ENCODE data around the gene GNA12.

GNA12 gene

DNA sequence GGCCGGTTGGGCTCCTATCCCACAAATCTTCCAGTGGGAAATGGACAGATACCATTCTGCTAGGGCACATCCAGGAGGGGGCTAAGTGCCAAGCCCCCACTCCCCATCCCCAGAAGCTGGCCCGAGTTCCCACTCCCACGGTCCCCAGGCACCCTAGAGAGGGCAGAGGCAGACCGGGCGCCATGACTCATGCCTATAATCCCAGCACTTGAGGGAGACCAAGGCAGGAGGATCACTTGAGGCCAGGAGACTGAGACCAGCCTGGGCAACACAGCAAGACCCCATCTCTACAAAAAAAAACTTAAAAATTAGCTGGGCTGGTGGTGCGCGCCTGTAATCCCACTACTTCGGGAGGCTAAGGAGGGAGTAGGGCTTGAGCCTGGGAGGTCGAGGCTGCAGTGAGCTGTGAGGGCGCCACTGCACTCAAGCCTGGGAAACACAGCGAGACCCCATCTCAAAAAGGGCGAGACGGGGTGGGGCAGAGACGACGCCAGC is 870 bp downstream of the GNA12 start:
- DNase-seq, result no peak
- in situ Hi-C loops (cut with HindIII; ENCODE audit: low pct_ligation_motif_present, low pct_unique_long_range_greater_than_20kb, low sequenced_read_pairs), result no loop called here

DNA sequence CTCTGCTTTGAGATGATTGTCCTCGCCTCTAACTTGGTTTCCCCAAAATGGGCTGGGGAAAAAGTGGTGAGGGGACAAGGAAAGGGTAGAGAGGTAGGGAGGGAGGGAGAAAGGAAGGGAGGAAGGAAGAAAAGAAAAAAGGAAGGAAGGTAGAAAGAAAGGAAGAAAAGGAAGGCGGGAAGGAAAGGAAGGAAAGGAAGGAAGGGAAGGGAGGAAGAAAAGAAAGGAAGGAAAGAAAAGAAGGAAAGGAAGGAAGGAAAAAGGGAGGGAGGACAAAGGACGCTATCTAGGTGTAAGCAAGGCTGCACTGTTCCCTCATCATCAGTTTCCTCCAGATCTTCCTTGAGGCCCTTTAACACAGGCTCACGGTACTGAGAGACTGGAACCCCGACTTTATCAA is 2.2 kb downstream of the GNA12 start:
- in situ Hi-C loops (cut with HindIII; ENCODE audit: low pct_ligation_motif_present, low pct_unique_long_range_greater_than_20kb, low sequenced_read_pairs), result no loop called here
- no peak for DNase-seq

GRCh38 chr7:2840458-2840857 is 3.6 kb downstream of the GNA12 start:
- in situ Hi-C loops (cut with HindIII; ENCODE audit: low pct_ligation_motif_present, low pct_unique_long_range_greater_than_20kb, low sequenced_read_pairs), result no loop called here
- no peak for DNase-seq

- DNase-seq, result no peak
- in situ Hi-C loops (cut with HindIII; ENCODE audit: low pct_ligation_motif_present, low pct_unique_long_range_greater_than_20kb, low sequenced_read_pairs), result no loop called here
These were observed 5.1 kb downstream of the GNA12 start for GRCh38 chr7:2838873-2839578.

DNA sequence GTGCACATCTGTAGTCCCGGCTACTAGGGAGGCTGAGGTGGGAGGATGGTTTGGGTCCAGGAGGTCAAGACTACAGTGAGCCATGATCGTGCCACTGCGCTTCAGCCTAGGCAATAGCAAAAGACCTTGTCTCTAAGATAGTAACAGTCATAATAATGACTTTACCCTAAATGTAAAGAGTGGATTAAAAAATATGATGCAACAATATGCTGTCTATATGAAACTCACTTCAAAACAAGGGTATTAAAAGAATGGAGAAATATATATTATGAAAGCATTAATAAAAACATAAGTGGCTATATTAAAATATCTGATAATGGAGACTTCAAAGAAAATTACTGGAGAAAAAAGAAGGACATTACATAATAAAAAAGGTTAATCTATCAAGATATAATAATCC is 5.7 kb downstream of the GNA12 start:
- no peak for DNase-seq
- in situ Hi-C loops (cut with HindIII; ENCODE audit: low pct_ligation_motif_present, low pct_unique_long_range_greater_than_20kb, low sequenced_read_pairs), result no loop called here

GRCh38 chr7:2837496-2837895 is 6.6 kb downstream of the GNA12 start:
- DNase-seq, result no peak
- in situ Hi-C loops (cut with HindIII; ENCODE audit: low pct_ligation_motif_present, low pct_unique_long_range_greater_than_20kb, low sequenced_read_pairs), result no loop called here

- DNase-seq, result no peak
- in situ Hi-C loops (cut with HindIII; ENCODE audit: low pct_ligation_motif_present, low pct_unique_long_range_greater_than_20kb, low sequenced_read_pairs), result no loop called here
These were observed 9.2 kb downstream of the GNA12 start for GRCh38 chr7:2834748-2835441.

DNA sequence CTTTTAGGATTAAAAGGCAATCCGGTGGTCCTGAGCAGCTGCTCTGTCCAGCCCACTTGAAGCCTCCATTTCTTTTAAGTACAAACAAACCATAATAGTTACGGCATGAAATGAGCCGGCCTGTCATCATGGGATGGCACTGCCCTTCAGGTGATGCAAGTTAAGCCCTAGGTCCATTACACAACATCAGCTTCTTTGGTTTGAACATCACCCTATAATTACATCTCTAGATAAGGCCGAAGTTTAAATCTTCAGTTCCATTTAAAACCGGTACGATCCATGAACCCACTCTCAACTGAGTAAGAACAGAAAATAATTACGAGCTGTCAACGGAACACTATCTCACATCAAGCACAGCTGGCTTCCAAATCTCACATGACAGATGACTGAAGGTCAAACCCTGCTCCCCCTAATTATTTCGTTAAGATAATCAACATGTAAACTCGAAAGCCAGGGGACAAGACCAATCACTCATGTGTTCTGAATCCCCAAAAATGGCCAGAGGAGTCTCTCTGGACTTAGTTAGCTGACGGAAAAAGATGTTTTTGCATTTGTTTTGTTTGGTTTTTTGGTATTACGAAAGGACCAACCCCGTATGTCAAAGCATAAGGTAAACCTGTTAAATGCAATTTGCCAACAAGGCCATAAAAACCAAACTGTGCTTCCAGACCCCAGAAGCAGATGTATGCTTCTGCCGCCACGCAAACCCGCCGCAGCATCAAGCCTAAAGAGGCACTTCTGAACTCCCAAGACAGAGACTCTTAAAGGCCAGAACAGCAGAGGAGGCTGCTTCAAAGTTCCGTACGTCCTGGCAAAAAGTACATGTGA is 10.8 kb downstream of the GNA12 start:
- in situ Hi-C loops (cut with HindIII; ENCODE audit: low pct_ligation_motif_present, low pct_unique_long_range_greater_than_20kb, low sequenced_read_pairs), result no loop called here
- DNase-seq, result no peak

GRCh38 chr7:2832461-2832860 is 11.6 kb downstream of the GNA12 start:
- in situ Hi-C loops (cut with HindIII; ENCODE audit: low pct_ligation_motif_present, low pct_unique_long_range_greater_than_20kb, low sequenced_read_pairs), result no loop called here
- no peak for DNase-seq

DNA sequence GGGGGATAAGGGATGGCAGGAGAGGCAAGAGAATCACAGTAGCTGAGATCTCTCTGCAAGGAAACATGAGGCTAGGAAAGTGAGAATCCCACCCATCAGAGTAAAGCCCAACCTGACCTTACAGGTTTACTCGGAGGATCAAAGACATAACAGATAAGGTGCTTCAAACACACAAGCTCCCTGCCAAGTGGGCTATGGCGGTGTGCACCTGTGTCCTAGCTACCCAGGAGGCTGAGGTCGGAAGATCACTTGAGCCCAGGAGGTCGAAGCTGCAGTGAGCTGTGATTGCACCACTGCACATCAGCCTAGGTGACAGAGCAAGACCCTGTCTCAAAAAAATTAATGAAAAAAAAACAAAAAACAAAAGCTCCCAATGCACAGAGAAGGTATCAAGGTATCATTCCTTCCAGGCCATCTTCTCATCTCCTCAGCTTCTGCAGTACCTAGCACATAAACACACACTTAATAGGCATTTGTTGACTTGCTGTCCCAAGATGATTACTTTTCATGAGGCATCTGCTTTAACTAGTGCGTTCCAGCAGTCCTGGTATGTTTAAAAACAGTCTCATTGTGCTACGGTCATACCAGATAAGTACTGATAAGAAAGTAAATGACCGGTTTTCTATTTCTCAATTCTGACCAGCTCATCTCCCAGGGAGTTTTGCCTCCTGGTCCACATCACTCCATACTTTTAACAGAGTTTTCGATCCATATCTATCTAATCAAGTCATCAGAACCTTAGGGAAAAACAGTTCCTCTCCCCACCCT is 13.3 kb downstream of the GNA12 start:
- DNase-seq, result no peak
- in situ Hi-C loops (cut with HindIII; ENCODE audit: low pct_ligation_motif_present, low pct_unique_long_range_greater_than_20kb, low sequenced_read_pairs), result no loop called here

DNA sequence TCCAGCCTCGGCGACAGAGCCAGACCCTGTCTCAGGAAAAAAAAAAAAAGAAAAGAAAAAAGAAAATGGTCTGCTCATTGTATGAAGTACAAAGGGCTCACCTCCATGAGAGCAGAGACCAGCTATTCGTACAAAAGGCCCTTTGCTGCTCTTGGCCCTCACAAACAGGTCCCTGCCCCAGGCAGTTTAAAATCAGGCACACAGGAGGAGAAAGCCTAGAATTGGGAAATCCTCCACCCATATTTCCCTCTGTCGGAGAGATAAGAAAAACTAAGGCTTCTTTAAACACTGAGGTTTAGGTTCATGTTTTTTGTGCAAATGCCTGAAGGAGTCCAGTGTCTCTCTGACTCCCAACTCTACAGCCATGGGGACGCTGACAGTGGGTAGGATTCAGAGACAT is 15.1 kb downstream of the GNA12 start:
- DNase-seq, result no peak
- in situ Hi-C loops (cut with HindIII; ENCODE audit: low pct_ligation_motif_present, low pct_unique_long_range_greater_than_20kb, low sequenced_read_pairs), result no loop called here

- in situ Hi-C loops (cut with HindIII; ENCODE audit: low pct_ligation_motif_present, low pct_unique_long_range_greater_than_20kb, low sequenced_read_pairs), result no loop called here
These were observed 17.3 kb downstream of the GNA12 start for GRCh38 chr7:2826771-2827170.

GRCh38 chr7:2825559-2826227 is 18.4 kb downstream of the GNA12 start:
- in situ Hi-C loops (cut with HindIII; ENCODE audit: low pct_ligation_motif_present, low pct_unique_long_range_greater_than_20kb, low sequenced_read_pairs), result no loop called here

More at GRCh38 chr7:2826771-2827170, 17.3 kb downstream of the GNA12 start:
- no peak for DNase-seq

GRCh38 chr7:2824678-2825461 is 19.2 kb downstream of the GNA12 start:
- in situ Hi-C loops (cut with HindIII; ENCODE audit: low pct_ligation_motif_present, low pct_unique_long_range_greater_than_20kb, low sequenced_read_pairs), result no loop called here
- DNase-seq, result no peak

More at GRCh38 chr7:2825559-2826227, 18.4 kb downstream of the GNA12 start:
- DNase-seq, result no peak

DNA sequence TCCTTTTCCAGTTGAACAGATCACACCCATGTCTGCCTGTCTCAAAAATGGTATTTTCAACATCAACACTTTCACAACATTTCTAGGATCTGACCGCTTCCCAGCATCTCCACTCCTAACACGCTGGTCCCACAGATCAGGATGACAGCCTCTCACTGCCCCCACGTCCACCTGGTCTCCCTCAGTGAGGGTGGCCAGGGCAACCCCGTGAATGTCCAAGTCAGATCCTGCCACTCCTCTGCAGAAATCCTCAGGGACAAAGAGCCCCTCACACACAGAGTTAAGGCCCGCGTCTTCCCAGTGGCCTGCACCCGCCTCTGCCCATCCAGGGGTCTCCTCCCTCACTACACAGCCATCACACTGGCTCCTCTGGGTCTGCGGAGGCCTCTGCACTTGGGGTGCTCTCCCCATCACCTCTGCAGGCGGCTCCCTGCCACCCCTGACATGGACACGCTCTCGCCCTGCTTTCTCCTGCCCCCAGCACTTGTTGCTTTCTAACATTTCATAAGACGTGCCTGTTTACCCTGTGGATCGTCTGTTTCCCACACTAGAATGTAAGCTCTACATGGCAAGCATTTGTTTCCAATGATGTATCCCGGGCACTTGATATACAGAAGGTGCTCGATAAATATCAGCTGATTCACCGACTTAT is 20.0 kb downstream of the GNA12 start:
- in situ Hi-C loops (cut with HindIII; ENCODE audit: low pct_ligation_motif_present, low pct_unique_long_range_greater_than_20kb, low sequenced_read_pairs), result no loop called here
- DNase-seq, result no peak

DNA sequence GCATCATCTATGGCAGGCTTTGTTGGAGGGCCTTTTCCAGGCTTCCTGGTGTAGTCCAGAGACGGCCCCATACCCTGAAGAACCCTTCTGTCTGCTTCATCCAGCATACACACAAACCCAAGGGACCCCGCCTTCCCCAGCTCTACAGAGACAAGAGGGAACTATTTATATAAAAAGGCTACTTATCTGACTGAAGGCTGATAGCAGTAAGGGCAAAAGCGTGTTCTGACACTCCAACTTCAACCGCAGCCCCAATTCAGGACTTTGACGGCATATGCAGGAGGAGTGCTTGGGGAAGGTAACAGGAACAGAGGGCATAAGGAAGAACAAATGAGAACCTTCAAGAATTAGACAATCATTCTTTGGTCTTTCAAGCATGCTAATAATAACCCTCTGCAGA is 21.0 kb downstream of the GNA12 start:
- DNase-seq, result no peak
- in situ Hi-C loops (cut with HindIII; ENCODE audit: low pct_ligation_motif_present, low pct_unique_long_range_greater_than_20kb, low sequenced_read_pairs), result no loop called here
